Kidney (tissue), 14 donors: ENCODE measurements around the gene PRLH. TPM values are rescaled to one million over a fixed set of nuclear protein-coding genes. Genes with fewer than 3 reads are reported as not detected.

ENCODE experiments used
- DNase-seq, 5 donors: peaks; one replicate each; pipeline ENCODE4 v3.0.0-alpha.2; 2013 to 2020
- FAIRE-seq: peaks from 2 replicates; lab custom pipeline; 2012; peaks lifted over from hg19 to GRCh38; lab: Jason Lieb, UNC
- H3K27ac ChIP-seq, 2 donors: one replicate each; pipeline ENCODE4 v1.7.0; 2013; ENCODE audit warnings: low read depth in 2 of 2, low read length in 2 of 2, inconsistent platforms in 1 of 2
- H3K27me3 ChIP-seq: one replicate; pipeline ENCODE4 v1.7.1; 2013; ENCODE audit warnings: low read length, inconsistent platforms; ENCODE audit not compliant: control insufficient read depth, insufficient read depth
- H3K36me3 ChIP-seq, 3 donors: one replicate each; pipeline versions ENCODE4 v1.7.0 to v1.7.1; 2013; ENCODE audit warnings: low read length in 3 of 3, control low read depth in 1 of 3, inconsistent platforms in 1 of 3; ENCODE audit not compliant: insufficient read depth in 3 of 3, control insufficient read depth in 2 of 3
- H3K4me1 ChIP-seq, 3 donors: one replicate each; pipeline versions ENCODE4 v1.7.0 to v1.7.1; 2013; ENCODE audit warnings: low read length in 3 of 3, inconsistent platforms in 1 of 3, low read depth in 1 of 3; ENCODE audit not compliant: control insufficient read depth in 2 of 3, insufficient read depth in 2 of 3
- H3K4me3 ChIP-seq, 3 donors: one replicate each; pipeline versions ENCODE4 v1.7.0 to v1.8.1; 2013; ENCODE audit warnings: low read length in 3 of 3, control low read depth in 1 of 3, inconsistent platforms in 1 of 3
- H3K9ac ChIP-seq, 3 donors: one replicate each; pipeline versions ENCODE4 v1.7.0 to v1.7.1; 2013; ENCODE audit warnings: low read length in 3 of 3, control low read depth in 1 of 3, inconsistent platforms in 1 of 3
- H3K9me3 ChIP-seq, 3 donors: one replicate each; pipeline versions ENCODE4 v1.7.0 to v1.7.1; 2013; ENCODE audit warnings: low read length in 3 of 3, control low read depth in 1 of 3, inconsistent platforms in 1 of 3; ENCODE audit not compliant: control insufficient read depth in 2 of 3, insufficient read depth in 1 of 3
- intact Hi-C: fragments of 100-400 bp; cut with DNase I; formaldehyde crosslinking; loops from one replicate; pipeline ENCODE4 v1.11.1; 2022
- polyA plus RNA-seq: library from polyadenylated mRNA; stranded (reverse); fragments of 350-450 nt; fragmentation: Illumina TruSeq; extraction: RNeasy Lipid Tissue Mini Kit (QIAGEN cat#74804); gene quantifications from one replicate; pipeline ENCODE4 v1.2.3, GENCODE V29; 2014; ENCODE audit warnings: low read depth, low replicate concordance; ENCODE audit not compliant: insufficient read depth
- total RNA-seq: library from RNA; stranded (reverse); fragmentation: NEBNext Ultra II Directional; extraction: Animal tissue kit (Norgen Biotek cat#: 25700); gene quantifications from one replicate; pipeline ENCODE4 v1.2.1, GENCODE V29; 2021
- TF ChIP-seq, protein P1 (sequence below): IDR thresholded peaks from 3 replicates; pipeline ENCODE4 v1.5.1; 2012; ENCODE audit warnings: mild to moderate bottlenecking, moderate library complexity, borderline replicate concordance; ENCODE audit not compliant: insufficient read depth; ENCODE audit errors: extremely low read depth
- donor health status: control.
- donor health status: control.
- donor health status: control.
- donor health status: control.
- donor health status: control.
- donor health status: DM: yes; HTN: yes; CAD: no.
- donor health status: Normal renal cell carcinoma (clear cell type).

Gene PRLH
- total and polyA plus RNA-seq, 2 donors from 2014 or later, result not detected

DNA sequence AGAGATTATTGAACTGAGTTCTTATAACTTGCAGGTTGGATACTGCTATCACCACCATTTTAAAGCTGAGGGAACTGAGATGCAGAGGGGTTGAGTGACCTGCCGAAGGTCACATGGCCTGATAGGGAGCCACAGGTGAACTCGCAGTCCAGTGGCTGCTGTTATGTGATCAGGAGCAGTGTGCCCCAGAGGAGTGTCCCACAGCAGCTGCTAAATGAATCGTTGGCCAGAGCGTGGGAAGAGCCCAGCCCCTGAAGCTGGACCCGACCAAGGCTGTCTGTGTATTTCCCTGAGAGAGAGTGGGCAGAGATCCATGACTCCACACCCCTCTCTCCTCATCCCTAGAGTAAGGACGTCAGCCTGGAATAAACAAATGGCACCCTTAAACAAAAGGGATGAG lies 26.7 kb upstream of the PRLH start:
- Histone ChIP-seq H3K4me3 (no peak overlapping the region), H3K4me1 (no peaks in the 10 kb centered on the region), H3K9me3 (no peaks in the 10 kb centered on the region), H3K27ac (no peak overlapping the region), H3K27me3 (no peaks in the 10 kb centered on the region), H3K9ac (no peak overlapping the region), H3K36me3 (no peaks in the 10 kb centered on the region)
- intact Hi-C loops, result no loop called here
- DNase-seq, result no peak
- no peak for FAIRE-seq
- TF ChIP-seq, protein P1, sequence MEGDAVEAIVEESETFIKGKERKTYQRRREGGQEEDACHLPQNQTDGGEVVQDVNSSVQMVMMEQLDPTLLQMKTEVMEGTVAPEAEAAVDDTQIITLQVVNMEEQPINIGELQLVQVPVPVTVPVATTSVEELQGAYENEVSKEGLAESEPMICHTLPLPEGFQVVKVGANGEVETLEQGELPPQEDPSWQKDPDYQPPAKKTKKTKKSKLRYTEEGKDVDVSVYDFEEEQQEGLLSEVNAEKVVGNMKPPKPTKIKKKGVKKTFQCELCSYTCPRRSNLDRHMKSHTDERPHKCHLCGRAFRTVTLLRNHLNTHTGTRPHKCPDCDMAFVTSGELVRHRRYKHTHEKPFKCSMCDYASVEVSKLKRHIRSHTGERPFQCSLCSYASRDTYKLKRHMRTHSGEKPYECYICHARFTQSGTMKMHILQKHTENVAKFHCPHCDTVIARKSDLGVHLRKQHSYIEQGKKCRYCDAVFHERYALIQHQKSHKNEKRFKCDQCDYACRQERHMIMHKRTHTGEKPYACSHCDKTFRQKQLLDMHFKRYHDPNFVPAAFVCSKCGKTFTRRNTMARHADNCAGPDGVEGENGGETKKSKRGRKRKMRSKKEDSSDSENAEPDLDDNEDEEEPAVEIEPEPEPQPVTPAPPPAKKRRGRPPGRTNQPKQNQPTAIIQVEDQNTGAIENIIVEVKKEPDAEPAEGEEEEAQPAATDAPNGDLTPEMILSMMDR, result no peak

DNA sequence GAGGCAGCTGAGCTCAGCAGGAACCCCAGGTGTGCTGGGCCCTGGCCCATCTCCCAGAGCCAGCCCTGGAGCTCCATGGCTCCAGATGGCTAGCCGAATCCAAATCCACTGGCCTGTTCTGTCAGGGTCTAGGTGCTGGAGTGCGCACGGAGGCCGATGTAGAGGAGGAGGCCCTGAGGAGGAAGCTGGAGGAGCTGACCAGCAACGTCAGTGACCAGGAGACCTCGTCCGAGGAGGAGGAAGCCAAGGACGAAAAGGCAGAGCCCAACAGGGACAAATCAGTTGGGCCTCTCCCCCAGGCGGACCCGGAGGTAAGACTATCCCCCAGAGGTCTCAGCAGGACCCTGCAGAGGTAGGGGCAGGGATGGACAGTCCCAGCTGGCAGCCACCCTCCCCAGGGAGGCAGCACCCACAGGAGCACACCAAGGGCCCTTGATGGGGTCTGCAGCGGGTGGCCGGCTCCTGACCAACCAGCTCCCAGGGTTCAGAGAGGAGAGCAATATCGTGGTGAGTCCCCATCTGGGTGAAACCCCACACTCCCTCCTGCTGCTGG lies 26.1 kb upstream of the PRLH start:
- TF ChIP-seq, protein P1, result no peak
- no peak for FAIRE-seq
- H3K27me3 ChIP-seq, result no peaks in the 10 kb centered on the region
- H3K9me3 ChIP-seq, result no peaks in the 10 kb centered on the region
- no peak overlapping the region for H3K9ac ChIP-seq
- no peaks in the 10 kb centered on the region for H3K4me1 ChIP-seq
- no peak for DNase-seq
- no peaks in the 10 kb centered on the region for H3K36me3 ChIP-seq
- intact Hi-C loops, result no loop called here
- no peak overlapping the region for H3K4me3 ChIP-seq
- no peak overlapping the region for H3K27ac ChIP-seq

DNA sequence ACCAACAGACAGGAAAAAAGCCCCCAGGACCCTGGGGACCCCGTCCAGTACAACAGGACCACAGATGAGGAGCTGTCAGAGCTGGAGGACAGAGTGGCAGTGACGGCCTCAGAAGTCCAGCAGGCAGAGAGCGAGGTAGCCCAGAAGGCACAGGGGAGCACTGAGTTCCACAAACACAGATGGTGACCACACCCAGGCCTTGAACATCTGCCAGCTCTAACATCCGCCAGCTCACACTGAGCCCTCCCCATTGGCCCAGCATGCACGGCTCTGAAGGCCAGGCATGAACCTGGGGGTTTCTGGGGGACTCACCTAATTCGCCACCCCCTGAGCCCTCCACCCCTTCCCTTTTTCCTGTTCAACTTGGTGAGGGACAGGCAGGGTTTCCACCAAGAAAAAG lies 25.6 kb upstream of the PRLH start:
- intact Hi-C loops, result no loop called here
- H3K4me1 ChIP-seq, result no peaks in the 10 kb centered on the region
- no peak for DNase-seq
- H3K36me3 ChIP-seq, result no peaks in the 10 kb centered on the region
- no peak overlapping the region for H3K27ac ChIP-seq
- no peak overlapping the region for H3K9ac ChIP-seq
- no peak for FAIRE-seq
- no peaks in the 10 kb centered on the region for H3K27me3 ChIP-seq
- TF ChIP-seq, protein P1, result no peak
- no peak overlapping the region for H3K4me3 ChIP-seq
- no peaks in the 10 kb centered on the region for H3K9me3 ChIP-seq

DNA sequence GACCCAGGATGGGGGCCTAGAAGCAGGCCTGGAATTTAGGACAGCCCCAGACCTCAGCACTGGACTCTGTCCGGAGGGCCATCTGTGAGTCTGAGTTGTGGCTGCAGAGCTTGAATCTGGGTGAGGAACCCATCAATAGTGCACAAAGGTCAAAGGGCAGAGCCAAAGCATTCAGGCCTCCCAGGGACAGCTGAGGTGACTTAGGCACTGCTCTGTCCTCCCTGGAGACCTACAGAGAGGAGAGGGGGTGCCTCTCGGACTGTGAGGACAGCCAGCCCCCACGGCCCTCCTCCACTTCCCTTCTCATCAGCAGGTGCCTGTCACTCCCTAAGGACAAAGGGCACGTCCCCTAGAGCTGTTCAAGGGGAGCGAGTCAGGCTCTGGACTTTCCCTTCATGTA lies 25.1 kb upstream of the PRLH start:
- H3K27me3 ChIP-seq, result no peaks in the 10 kb centered on the region
- no peaks in the 10 kb centered on the region for H3K36me3 ChIP-seq
- FAIRE-seq (no peak), DNase-seq (no peak)
- H3K9ac ChIP-seq, result no peak overlapping the region
- H3K4me3 ChIP-seq, result no peak overlapping the region
- TF ChIP-seq, protein P1, result no peak
- H3K27ac ChIP-seq, result no peak overlapping the region
- intact Hi-C loops, result no loop called here
- no peaks in the 10 kb centered on the region for H3K9me3 ChIP-seq
- H3K4me1 ChIP-seq, result no peaks in the 10 kb centered on the region
